GM18861 (cell line): ENCODE results near the gene P3H3.

Experiments
- ATAC-seq: cut with Tn5 transposase; IDR thresholded peaks from one replicate; pipeline ENCODE4 v1.9.1; 2021; ENCODE audit not compliant: unreplicated experiment

Gene P3H3

DNA sequence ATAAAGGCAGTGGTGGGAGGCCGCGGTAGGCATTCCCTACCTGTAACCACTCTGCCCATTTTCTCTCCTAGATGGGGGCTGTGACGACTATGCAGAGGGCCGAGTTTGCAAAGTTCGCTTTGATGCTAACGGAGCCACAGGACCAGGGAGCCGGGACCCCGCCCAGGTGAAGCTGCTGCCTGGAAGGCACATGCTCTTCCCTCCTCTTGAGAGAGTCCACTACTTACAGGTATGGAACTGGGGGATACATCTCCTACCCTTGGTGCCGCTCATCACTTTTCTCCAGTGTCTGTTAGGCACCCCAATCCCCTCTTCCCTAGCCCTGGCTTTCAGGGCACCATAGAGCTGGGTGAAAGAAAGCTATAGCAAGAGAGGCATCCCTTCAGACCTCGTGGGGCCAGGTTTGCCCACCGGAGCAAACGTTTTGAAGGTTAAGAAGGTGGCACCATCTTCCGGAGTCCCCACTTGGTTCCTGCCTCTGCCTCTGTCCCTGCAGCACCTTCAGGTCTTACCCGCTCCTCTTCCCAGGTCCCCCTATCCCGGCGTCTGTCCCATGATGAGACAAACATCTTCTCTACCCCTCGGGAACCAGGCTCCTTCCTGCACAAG is 2.0 kb upstream of the P3H3 start:
- ATAC-seq: no peak

DNA sequence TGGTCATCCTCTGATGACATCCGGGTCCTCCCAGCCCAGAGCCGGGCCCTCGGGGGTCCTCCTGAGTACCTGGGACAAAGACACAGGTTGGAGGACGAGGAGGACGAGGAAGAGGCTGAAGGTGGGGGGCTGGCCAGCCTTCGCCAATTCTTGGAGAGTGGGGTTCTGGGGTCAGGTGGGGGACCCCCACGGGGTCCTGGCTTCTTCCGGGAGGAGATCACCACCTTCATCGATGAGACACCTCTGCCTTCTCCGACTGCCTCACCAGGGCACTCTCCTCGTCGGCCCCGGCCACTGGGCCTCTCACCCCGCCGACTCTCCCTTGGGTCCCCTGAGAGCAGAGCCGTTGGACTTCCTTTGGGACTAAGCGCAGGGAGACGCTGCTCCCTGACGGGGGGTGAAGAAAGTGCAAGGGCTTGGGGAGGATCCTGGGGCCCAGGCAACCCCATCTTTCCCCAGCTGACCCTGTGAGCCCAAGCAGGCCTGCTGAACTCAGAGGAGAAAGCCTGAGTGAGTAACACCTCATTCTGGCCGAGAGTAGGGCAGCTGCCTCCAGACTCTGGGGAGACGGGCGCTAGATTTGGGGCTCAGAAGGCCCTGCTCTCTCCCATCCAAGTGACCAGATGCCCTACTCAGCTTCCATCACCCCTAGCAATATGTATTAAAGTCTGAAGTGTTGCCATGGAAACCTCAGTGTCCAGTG is 1.3 kb upstream of the P3H3 start:
- no peak for ATAC-seq

DNA sequence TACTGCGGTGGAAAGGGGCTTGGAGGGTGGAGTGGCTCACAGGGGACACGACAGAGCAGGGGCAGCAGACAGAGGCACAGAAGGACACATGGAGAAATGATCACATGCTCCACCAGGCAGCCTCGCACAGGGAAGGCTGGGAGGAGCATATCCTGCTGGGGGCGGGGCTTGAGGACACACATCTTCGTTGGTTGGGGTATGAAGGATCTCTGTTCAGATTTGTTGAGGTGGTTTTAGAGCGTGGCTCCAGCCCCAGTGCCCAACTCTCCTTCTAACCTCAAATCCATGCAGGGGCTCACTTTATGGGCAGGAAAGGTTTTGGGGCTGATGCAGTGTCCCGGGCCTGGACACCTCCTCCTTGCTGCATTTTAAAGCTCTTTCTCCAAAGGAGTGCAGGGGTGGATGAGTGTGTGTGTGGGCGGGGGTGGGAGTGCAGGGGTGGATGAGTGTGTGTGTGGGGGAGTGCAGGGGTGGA is 733 bp upstream of the P3H3 start:
- ATAC-seq: no peak

GRCh38 chr12:6828781-6829535 is 751 bp downstream of the P3H3 start:
- no peak for ATAC-seq

GRCh38 chr12:6829536-6830220 is 1.5 kb downstream of the P3H3 start:
- ATAC-seq: no peak

DNA sequence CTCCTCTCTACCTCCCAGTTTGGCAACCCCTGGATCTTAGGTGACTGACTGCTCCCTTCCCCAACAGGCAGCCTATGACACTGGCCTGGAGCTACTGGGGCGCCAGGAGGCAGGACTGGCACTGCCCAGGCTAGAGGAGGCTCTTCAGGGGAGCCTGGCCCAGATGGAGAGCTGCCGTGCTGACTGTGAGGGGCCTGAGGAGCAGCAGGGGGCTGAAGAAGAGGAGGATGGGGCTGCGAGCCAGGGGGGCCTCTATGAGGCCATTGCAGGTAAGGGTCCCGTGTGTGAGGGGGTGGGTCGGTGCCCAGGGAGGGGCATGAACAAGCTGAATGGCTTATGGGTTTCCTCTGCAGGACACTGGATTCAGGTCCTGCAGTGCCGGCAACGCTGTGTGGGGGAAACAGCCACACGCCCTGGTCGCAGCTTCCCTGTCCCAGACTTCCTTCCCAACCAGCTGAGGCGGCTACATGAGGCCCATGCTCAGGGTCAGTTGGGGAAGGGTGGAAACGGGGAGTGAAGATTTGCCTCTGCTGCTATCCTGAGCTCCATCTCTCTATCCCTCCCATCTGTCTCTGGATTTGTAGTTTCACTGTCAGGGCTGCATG is 2.2 kb downstream of the P3H3 start:
- no peak for ATAC-seq

GRCh38 chr12:6830999-6831398 is 2.8 kb downstream of the P3H3 start:
- no peak for ATAC-seq

DNA sequence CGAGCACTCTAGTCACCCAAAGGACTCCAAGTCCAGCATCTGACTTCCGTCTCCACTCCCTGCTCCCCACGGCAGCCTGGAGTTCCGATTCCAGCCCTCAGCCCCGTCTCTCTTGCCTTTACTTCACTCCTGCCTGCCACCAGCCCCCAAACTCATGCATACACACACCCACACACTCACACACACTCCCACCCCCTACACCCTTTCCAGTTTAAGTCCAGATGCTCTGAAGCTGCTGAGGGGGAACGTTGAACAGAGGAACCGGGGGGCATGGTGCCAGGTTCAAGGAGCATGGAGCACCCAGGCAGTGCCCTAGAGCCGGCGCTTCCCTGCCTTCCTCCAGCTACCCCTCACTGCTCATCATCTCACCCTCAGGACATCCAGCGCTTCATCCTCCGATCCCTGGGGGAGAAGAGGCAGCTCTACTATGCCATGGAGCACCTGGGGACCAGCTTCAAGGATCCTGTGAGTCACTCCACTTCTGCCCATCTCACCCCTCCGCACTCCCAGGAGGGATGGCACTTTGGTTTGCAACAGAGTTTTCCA is 3.3 kb downstream of the P3H3 start:
- no peak for ATAC-seq

DNA sequence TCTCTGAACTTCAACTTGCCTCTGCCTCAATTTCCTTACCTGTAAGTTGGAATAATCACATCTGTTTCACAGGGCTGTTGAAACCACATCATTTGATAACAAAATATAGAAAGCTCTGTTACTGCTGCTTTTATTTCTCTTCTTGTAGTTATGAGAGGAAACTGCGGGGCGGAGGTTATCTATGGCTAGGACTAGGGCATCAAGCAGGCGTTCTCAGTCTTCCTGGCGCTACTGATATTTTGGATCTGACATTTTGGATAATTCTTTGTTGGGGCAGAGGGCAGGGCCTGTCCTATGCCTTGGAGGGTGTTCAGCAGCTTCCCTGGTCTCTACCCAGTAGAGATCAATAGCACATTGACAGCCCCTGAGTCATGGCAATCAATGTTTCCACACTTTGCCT is 3.9 kb downstream of the P3H3 start:
- ATAC-seq: no peak

GRCh38 chr12:6833189-6833890 is 5.1 kb downstream of the P3H3 start:
- no peak for ATAC-seq

- no peak for ATAC-seq
Observed at GRCh38 chr12:6834254-6834653, 6.0 kb downstream of the P3H3 start.

GRCh38 chr12:6834873-6835272 is 6.7 kb downstream of the P3H3 start:
- ATAC-seq: no peak

DNA sequence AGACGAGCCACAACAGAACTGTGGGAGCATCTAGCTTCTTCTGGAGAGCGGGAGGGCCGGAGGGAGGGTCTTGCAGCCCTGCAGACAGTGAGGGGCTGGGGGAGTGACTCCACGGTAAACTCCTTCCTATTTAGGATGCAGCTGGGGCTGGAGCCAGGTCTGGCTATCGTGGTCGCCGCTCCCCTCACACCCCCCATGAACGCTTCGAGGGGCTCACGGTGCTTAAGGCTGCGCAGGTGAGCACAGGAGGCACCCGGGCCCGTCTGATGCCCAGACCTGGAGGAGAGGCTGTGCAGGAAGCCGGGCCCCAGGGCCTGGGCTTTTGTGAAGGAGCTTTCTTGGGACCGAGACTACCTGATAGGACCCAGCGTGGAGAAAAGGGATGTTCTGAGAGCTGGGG is 8.6 kb downstream of the P3H3 start:
- ATAC-seq: no peak

DNA sequence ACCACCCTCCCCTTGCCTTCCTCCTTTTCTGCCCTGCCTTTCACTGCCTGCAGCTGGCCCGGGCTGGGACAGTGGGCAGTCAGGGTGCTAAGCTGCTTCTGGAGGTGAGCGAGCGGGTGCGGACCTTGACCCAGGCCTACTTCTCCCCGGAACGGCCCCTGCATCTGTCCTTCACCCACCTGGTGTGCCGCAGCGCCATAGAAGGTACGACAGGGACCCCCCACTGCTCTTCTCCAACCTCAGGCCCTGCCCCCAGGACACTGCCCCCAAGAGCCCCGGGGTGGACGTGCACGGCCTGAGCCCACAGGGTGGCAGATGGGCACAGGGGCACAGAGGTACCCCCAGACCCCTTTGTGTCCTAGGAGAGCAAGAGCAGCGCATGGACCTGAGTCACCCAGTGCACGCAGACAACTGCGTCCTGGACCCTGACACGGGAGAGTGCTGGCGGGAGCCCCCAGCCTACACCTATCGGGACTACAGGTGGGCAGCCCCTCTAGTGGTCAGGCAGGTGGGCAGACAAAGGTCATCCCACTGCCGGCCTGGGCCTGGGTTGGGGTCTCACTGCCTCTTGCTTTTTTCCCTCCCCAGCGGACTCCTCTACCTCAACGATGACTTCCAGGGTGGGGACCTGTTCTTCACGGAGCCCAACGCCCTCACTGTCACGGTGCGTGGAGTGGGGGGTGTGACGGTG is 9.3 kb downstream of the P3H3 start:
- ATAC-seq: no peak

- no peak for ATAC-seq
Observed at GRCh38 chr12:6838854-6839253, 10.6 kb downstream of the P3H3 start.

DNA sequence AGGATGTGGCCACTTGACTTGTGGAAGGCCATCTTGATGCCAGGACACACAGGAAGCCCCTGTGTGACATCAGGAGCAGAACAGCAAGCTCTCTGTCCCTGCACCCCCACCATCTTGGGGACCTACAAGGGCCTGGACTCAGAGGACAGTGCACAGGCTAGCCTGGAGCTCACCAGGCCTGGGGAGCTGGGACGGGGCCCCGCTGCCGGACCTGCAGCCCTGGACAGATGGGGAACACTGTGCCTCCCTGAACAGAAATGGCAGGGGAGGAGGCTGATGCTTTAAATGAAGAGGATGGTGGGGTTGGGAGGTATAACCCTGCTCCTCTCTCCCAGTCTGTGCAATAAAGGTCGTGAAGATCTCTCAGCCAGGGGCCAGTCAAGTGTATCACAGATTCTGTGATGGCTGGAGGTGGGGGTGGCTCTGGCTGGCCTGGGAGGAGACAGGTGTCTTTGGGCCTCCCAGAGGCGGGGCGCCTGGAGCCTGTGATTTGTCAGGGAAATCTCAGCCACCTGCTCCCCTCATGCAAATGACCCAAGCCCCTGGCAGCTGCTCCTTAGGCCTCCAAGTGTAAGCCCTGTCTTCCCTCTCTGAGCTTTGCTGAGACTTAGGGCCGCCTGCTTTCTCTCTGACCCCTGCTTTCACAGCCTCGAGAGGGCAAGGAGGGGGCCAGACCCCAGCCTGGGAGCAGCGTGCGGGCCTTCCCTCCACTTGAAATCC is 11.4 kb downstream of the P3H3 start:
- no peak for ATAC-seq

GRCh38 chr12:6840330-6840729 is 12.1 kb downstream of the P3H3 start:
- ATAC-seq: no peak

DNA sequence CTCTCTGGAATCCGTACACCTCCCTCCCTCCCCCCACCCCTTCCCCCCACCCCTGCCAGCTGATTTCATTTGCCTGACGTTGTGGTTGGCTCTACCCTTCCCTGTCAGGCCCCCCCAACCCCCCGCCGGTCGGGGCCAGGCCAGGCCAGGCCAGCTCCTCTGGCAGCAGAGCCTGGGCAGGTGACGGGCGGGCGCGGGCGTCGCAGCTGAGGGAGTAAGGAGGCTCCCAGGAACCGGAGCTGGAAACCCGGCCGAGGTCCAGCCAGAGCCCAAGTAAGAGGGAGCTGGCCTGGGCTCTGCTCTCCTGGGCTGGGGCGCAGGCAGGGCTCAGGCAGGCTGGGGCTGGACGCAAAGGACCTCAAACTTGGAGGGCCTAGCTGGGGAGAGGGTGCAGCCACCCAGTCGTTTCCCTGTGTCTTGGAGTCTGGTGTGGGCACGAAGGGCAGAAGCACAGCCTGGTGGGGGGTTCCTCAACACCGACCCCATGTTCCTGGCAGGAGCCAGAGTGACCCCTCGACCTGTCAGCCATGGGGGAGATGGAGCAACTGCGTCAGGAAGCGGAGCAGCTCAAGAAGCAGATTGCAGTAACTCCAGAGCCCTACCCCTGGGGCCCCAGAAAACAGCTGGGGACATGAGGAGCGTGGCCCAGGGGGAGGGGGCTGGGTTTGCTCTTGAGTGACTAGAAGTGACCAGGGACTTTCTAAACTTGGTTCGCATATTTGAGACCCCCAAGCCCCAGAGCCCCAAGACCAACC is 12.7 kb downstream of the P3H3 start, which contains the start of gene GNB3:
Gene GNB3 (plus strand): TSS at position 165 of the 755 bp plus-strand sequence. CDS start 363 bp downstream, at position 528.
- ATAC-seq: no peak
